GM21723 (cell line): ENCODE measurements around the gene IL3.
"Not testable (repeated sequence)": the region's sequence is repeated elsewhere in the genome, so short reads cannot be mapped to it uniquely, and the experiment has no call there.

Experiments used
- ATAC-seq: cut with Tn5 transposase; IDR thresholded peaks from one replicate; pipeline ENCODE4 v1.9.1; 2021; ENCODE audit warnings: mild to moderate bottlenecking, moderate library complexity; ENCODE audit not compliant: unreplicated experiment

The IL3 gene

DNA sequence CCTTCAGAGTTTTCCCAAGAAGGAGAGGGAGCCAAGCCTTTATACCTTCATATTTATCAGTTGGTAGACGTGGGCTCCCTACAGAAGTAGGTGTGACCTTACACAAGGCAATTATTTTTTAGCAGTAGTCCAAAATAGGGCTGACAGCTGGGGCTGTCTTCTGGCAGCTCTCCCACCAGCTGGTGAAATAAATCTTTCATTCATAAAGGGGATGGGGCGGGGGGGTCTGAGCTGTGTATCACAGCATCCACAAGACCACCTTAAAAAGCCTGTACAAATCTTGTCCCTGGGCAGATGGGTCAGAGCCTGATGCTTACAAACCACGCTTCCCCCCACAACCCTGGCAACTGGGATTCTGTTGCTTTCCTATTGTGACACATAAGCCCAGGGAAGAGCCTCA lies 32.8 kb downstream of the IL3 start:
- no peak for ATAC-seq

GRCh38 chr5:132094393-132095076 lies 34.1 kb downstream of the IL3 start:
- ATAC-seq, result no peak

GRCh38 chr5:132095077-132095410 lies 34.6 kb downstream of the IL3 start:
- ATAC-seq, result no peak

GRCh38 chr5:132095424-132095972 lies 35.0 kb downstream of the IL3 start:
- no peak for ATAC-seq

DNA sequence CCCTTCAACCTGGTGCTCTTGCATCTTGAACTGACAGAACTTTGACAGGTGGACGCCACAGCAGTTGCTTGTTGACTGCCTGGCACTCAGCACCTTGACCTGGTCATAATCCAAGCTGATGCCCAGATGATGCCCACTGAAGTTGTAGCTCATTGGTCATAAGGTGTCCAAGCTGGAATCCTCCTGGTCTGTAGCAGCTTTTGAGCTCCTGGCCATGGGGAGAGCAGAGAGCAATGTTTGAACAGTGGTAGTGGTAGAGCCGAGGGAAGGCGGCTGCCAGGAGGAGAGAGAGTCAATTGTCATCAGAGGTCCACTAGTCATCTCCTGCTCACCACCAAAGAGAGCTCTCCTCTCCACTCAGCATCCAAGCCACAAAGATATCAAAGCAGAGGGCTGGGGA lies 36.4 kb downstream of the IL3 start:
- no peak for ATAC-seq

DNA sequence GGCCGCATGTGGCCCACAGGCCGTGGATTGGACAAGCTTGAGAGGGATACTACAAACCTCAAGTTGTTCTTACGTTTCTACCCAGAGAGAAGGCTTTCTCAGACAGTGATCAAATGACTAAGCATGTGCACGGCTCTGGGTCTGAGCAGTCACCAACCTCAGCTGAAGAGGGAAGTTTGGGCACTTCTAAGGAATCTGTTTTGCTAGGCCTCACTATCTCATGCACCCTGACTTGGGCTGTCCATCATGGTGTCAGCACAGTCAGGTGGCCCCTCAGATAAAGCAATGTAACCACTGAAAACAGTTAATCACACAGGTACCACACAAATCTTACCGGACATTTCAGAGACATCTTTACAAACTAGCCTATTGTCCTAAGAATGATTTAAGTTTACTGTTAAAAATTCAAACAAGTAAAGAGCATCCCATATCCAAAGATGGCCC lies 37.7 kb downstream of the IL3 start:
- peak; percentile 30 for ATAC-seq

GRCh38 chr5:132098621-132099020 lies 38.2 kb downstream of the IL3 start:
- no peak for ATAC-seq

DNA sequence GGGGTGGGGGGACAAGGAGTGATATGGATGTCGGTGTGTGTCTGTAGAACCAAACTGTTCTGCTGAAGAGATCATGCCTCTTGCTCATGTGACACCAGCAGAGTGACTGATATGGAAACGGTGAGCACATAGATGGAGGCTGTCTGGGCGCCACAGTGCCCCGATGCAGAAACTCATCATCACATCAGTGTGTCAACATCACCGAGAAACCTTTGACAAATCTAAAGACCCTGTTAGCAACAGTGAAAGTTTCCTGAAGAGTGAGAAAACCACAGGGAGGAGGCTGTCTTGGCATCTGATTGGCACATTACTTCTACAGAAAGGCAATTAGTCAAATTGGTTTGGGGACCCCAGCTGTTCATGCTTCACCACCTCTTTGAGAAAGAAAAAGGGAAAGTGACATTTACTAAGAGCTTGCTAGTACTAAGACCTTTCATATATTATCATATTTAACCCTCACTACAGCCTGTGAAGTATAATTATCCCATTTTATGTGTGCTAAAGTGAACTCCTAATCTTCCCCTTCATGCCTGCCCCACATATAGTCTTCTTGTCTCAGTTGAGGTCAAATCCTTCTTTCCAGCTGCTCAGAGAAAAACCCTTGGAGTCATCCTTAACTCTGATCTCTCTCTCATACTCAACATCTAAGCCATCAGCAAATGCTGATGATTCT lies 38.8 kb downstream of the IL3 start:
- ATAC-seq, result peak; percentile 30

DNA sequence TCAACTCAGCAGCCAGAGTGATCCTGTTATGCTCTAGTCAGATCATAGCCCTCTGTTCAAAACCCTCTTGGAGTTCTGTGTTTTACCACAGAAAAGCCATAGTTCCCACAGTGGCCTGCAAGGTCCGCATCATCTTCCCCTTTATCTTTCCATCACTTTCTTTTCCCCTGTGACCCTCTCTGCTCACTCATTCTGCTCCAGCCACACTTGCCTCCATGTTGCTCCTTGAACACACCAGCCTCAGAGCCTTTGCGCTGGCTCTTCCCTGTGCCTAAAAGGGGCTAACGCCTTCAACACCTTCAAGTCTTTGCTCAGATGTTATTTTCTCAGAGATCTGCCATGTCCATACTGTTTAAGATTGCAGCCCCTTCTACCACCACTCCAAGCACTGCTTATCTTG lies 39.5 kb downstream of the IL3 start:
- no peak for ATAC-seq

DNA sequence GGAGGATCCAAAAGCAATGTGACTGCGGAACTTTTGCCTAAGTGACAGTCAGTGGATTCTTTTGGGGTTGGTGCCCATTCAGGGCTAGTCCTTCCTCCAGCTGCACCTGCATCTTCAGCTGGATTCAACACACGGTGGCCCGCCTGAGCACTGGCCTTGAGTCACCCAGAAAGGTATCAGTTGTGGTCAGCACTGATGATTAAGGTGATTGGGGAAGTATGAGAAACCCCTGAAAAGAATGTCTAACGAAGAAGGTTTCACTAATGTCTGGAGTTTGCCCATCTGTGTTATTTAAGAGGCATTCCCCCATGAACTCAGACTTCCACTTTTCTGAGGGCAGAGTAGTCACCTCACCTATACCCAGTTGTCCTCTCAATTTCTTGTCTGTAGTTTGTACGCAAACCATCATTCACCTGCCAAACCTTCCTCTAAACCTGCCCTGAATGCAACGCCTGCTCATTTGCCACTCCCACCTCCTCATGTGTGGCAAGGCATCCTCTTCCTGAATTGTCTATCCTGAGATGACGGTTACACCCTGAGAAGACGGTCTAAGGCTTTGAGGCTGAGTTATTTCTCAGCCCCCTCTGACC lies 40.3 kb downstream of the IL3 start:
- peak; percentile 30 for ATAC-seq

DNA sequence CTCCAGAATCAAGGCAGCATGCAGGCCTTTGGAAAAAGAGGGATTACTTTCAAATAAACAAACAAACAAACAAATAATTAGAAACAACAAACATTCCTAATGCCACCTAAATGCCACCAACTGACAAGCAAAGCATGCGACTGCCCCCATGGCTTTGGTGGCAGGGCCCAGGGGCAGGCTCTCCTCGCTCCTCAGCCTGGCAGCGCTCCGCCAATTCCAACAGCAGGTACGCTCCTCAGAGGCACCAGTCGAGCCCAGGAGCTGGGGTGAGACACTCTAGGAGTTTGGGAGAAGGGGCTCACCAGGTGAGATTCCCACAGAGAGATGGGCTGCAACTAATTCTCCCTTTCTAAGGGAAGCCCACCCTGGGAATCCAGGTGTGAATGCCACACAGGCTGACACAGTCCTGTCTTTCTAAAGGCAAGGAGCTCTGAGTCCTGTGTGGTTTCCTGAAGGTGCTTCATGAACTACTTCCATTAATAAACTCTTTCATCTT lies 41.0 kb downstream of the IL3 start:
- no peak for ATAC-seq

DNA sequence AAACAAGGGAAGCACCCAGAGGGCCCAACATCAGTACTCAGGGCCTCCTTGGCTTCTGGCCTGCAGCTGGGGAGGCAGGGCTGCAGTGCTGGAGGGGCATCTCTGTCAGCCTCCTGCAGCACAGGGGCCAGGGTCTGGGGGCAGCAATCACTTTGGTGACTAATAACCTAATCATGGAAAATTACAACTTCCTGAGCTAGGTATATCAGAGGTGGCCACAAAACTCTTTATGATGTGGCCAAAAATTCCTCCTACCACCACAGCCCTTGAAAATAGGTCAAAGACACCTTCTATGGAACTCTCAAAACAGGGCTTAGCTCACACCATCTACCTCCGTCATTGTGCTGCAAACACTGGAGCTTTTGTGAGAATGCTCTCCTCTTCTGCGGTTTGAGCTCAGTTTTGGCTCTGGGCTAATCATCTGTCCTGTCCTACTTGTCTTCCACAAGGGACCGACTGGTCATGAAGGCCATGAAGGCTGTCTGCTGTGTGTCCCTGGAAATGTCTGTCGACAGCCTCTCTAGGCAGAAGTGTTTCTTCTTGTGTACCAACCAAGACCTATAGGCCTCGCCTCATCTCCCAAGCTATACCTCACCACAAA lies 41.7 kb downstream of the IL3 start:
- ATAC-seq, result no peak

- ATAC-seq, result no peak
These were observed 42.5 kb downstream of the IL3 start for GRCh38 chr5:132102944-132103331.

- peak; percentile 77 for ATAC-seq
These were observed 43.0 kb downstream of the IL3 start for GRCh38 chr5:132103332-132103951.

DNA sequence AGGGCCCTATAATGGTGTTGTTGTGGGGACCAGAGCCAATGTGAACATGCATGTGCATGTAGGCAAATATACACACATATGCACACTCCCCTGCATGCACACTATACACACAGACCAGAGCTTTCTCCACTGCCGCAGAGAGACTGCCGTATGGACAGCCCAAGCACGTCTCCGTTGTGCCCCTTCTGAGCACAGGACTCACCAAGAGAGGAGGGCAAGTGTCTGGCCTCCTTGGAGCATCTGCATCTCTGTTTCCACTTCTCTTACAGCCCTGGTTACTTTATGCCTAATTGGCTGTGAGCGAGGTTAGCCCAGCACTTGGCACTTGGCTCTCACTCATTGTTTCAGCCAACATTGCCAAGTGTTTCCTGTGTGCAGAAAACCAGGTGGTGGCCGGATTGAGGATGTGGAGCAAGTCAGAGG lies 43.5 kb downstream of the IL3 start:
- peak; percentile 17 for ATAC-seq

DNA sequence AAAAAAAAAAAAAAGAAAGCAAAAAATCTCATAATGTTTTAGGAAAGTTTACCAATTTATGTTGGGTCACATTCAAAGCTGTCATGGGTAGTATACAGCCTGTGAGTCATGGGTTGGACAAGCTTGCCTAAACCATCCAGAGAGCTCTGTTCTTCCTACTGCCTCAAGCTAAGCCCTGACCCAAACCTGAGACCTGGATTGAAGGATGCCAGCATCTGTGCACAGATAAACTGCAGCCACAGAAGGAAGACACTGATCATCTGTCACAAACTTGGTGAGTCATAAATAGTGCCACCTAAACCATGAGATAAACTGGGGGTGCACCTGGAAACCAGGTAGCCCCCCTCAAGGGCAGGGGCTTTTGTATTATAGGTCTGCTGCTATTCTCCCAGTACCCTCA lies 44.1 kb downstream of the IL3 start:
- ATAC-seq, result no peak

DNA sequence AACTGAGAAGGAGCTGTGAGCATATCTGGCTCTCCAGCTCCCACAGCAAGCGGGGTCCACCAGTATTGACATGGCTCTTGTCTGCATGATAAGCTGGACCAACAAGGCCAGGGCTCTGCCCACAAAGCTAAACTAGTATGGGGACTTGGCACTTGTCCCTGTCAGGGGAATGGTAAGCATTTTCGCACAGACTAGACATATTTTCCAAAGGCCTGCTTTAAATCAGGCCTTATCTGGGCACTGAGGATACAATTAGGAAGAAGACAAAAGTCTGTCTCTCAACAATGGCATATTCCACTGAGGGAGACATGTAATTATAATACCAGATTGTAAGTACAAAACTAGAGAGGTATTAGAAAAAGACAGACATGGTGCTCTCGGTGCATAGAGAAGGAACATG lies 45.2 kb downstream of the IL3 start:
- no peak for ATAC-seq

- not testable (repeated sequence) for ATAC-seq
These were observed 48.0 kb downstream of the IL3 start for GRCh38 chr5:132108495-132108894.

DNA sequence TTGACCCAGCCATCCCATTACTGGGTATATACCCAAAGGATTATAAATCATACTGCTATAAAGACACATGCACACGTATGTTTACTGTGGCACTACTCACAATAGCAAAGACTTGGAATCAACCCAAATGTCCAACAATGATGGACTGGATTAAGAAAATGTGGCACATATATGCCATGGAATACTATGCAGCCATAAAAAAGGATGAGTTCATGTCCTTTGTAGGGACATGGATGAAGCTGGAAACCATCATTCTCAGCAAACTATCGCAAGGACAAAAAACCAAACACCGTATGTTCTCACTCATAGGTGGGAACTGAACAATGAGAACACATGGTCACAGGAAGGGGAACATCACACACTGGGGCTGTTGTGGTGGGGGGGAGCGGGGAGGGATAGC lies 48.5 kb downstream of the IL3 start:
- ATAC-seq, result not testable (repeated sequence)

GRCh38 chr5:132109494-132110053 lies 49.1 kb downstream of the IL3 start:
- ATAC-seq, result no peak

GRCh38 chr5:132110195-132110594 lies 49.7 kb downstream of the IL3 start:
- no peak for ATAC-seq
